CD14-positive monocyte (primary cell): ENCODE data around the gene KCNS1. TPM values are rescaled to one million over a fixed set of nuclear protein-coding genes. Genes with fewer than 3 reads are reported as not detected.

Experiments used
- DNase-seq, 3 donors: peaks; one replicate each; pipeline ENCODE4 v3.0.0-alpha.2; 2011 to 2022
- H2AFZ ChIP-seq: 2 replicates; pipeline ENCODE4 v1.6.0; 2012; ENCODE audit warnings: mild to moderate bottlenecking, low read depth, low read length, inconsistent platforms; ENCODE audit not compliant: insufficient read depth, poor library complexity, severe bottlenecking
- H3K27ac ChIP-seq, 2 donors: 1 replicate in 1 of 2; 2 replicates in 1 of 2; pipeline ENCODE4 v1.5.1; 2012 to 2013; ENCODE audit warnings: low read length in 2 of 2, control low read depth in 1 of 2, inconsistent platforms in 1 of 2, low read depth in 1 of 2, mild to moderate bottlenecking in 1 of 2
- H3K27me3 ChIP-seq, 2 donors: one replicate each; pipeline versions ENCODE4 v1.6.0 to v1.6.1; 2011 to 2013; ENCODE audit warnings: low read length in 2 of 2; ENCODE audit not compliant: control insufficient read depth in 2 of 2, insufficient read depth in 2 of 2
- H3K36me3 ChIP-seq, 2 donors: replicated peaks in 1 of 2; 1 replicate in 1 of 2; 2 replicates in 1 of 2; pipeline versions ENCODE4 v1.5.1 to v1.6.1; 2012 to 2013; ENCODE audit warnings: low read length in 2 of 2, control low read depth in 1 of 2, inconsistent platforms in 1 of 2, mild to moderate bottlenecking in 1 of 2; ENCODE audit not compliant: insufficient read depth in 2 of 2, control insufficient read depth in 1 of 2
- H3K4me1 ChIP-seq, 2 donors: 1 replicate in 1 of 2; 2 replicates in 1 of 2; pipeline versions ENCODE4 v1.5.1 to v1.6.1; 2012 to 2013; ENCODE audit warnings: low read length in 2 of 2, control low read depth in 1 of 2, inconsistent platforms in 1 of 2, mild to moderate bottlenecking in 1 of 2, moderate library complexity in 1 of 2; ENCODE audit not compliant: insufficient read depth in 2 of 2, control insufficient read depth in 1 of 2
- H3K4me2 ChIP-seq: replicated peaks from 2 replicates; pipeline ENCODE3; 2012; ENCODE audit warnings: low read length, moderate library complexity, mild to moderate bottlenecking; ENCODE audit not compliant: poor library complexity, severe bottlenecking; ENCODE audit errors: extremely low read depth
- H3K4me3 ChIP-seq, 3 experiments: fragments of 200-600 bp in 1 of 3; sonication (generic) in 1 of 3; replicated peaks in 1 of 3; 1 replicate in 2 of 3; 2 replicates in 1 of 3; pipeline ENCODE4 v1.5.1; 2011 to 2013; ENCODE audit warnings: low read length in 3 of 3, mild to moderate bottlenecking in 3 of 3, control low read depth in 2 of 3, low read depth in 2 of 3, inconsistent platforms in 1 of 3, moderate library complexity in 1 of 3
- H3K79me2 ChIP-seq: 2 replicates; pipeline ENCODE4 v1.6.0; 2012; ENCODE audit warnings: mild to moderate bottlenecking, control low read depth, inconsistent platforms, low read length, moderate library complexity; ENCODE audit not compliant: insufficient read depth
- H3K9ac ChIP-seq: 2 replicates; pipeline ENCODE4 v1.6.0; 2017; ENCODE audit warnings: low read length, mild to moderate bottlenecking; ENCODE audit not compliant: insufficient read depth, poor library complexity, severe bottlenecking
- H3K9me3 ChIP-seq, 2 donors: replicated peaks in 1 of 2; 1 replicate in 1 of 2; 2 replicates in 1 of 2; pipeline versions ENCODE4 v1.5.1 to v1.6.1; 2012 to 2013; ENCODE audit warnings: low read length in 2 of 2, control low read depth in 1 of 2; ENCODE audit not compliant: control insufficient read depth in 1 of 2, insufficient read depth in 1 of 2
- H4K20me1 ChIP-seq: 2 replicates; pipeline ENCODE4 v1.6.0; 2012; ENCODE audit warnings: mild to moderate bottlenecking, low read length, control low read depth, moderate library complexity; ENCODE audit not compliant: insufficient read depth
- H3K27ac Mint-ChIP-seq, 7 donors: one replicate each; pipeline ENCODE4 v1.8.0; 2020; ENCODE audit warnings: mild to moderate bottlenecking in 7 of 7, mixed read lengths in 7 of 7, moderate library complexity in 6 of 7, inconsistent platforms in 2 of 7
- H3K27me3 Mint-ChIP-seq, 3 donors: one replicate each; pipeline ENCODE4 v1.8.0; 2021 to 2022; ENCODE audit warnings: low read depth in 3 of 3, mild to moderate bottlenecking in 3 of 3, mixed read lengths in 3 of 3, moderate library complexity in 3 of 3, inconsistent platforms in 1 of 3
- H3K36me3 Mint-ChIP-seq, 2 donors: one replicate each; pipeline ENCODE4 v1.8.0; 2020; ENCODE audit warnings: mixed read lengths in 2 of 2, inconsistent platforms in 1 of 2, mild to moderate bottlenecking in 1 of 2
- H3K4me1 Mint-ChIP-seq: one replicate; pipeline ENCODE4 v1.8.0; 2020; ENCODE audit warnings: mild to moderate bottlenecking, mixed read lengths
- H3K4me3 Mint-ChIP-seq, 2 donors: one replicate each; pipeline ENCODE4 v1.8.0; 2020; ENCODE audit warnings: mild to moderate bottlenecking in 2 of 2, mixed read lengths in 2 of 2, moderate library complexity in 1 of 2
- H3K9me3 Mint-ChIP-seq, 7 donors: one replicate each; pipeline ENCODE4 v1.8.0; 2020 to 2022; ENCODE audit warnings: mixed read lengths in 7 of 7, mild to moderate bottlenecking in 6 of 7, moderate library complexity in 6 of 7, inconsistent platforms in 2 of 7
- WGBS: methylation state at CpG from one replicate; pipeline ENCODE4 v1.1.5; 2013; ENCODE audit warnings: missing lambda C conversion rate; ENCODE audit not compliant: insufficient coverage; 5-methylcytosine and 5-hydroxymethylcytosine counted together
- intact Hi-C, 2 donors: fragments of 100-400 bp; cut with micrococcal nuclease; formaldehyde crosslinking; loops; one replicate each; pipeline versions ENCODE4 v1.15.0 to v1.15.1; 2023
- polyA plus RNA-seq, 3 donors: library from polyadenylated mRNA; depleted of rRNA in 1 of 3; unstranded in 2 of 3; stranded (reverse) in 1 of 3; fragments of 300-500 nt in 2 of 3; fragments of >200 nt in 1 of 3; fragmentation: Illumina TruSeq in 2 of 3; gene quantifications; 1 replicate in 2 of 3; 2 replicates in 1 of 3; pipeline ENCODE4 v1.2.3, GENCODE V29; 2012 to 2021
- TF ChIP-seq, protein P1 (sequence below): fragments of 200-600 bp; IDR thresholded peaks from one replicate; pipeline ENCODE4 v1.8.0; 2022; ENCODE audit warnings: antibody characterized with exemption, mild to moderate bottlenecking

Gene KCNS1
- polyA plus RNA-seq, 3 donors: 0.23 TPM; not detected in 2

DNA sequence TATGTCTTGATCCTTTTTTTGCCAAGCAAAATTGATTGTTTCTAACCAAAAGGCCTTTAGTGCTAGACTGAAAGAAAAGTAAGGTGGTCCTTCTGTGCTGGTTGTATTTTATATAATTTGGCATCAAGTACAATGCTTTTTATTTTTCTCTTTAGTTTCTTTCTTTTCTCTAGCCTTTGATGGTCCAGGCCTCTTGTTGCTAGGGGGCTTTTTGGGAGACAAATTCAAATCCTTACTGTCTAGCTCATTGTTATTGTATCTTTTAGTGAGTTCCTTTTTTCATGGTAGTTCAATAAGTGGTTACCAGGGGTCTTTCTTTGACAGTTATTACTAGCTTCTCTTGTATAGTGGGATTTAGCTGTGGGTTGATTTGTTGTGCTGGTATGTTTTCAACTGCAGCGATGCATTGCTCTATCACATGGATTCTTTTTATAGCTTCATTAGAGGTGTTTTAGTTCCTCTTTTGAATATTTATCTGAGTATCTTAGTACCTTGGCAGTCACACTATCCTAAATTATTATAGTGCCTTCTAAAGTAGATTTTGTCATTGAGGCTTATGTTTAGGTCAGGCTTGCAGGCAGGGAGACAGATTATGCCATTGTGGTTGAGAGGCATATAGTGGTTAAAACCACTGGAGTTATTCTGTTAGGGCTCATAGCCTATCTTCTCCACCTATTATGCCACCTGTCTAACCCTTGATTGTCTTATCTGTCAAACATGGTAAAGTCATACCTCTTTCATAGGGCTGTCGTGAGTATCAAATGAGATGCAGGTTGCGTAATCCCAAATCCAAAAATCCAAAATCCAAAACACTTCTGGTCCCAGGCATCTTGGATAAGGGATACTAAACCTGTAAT is 49.5 kb downstream of the KCNS1 start:
- Histone ChIP-seq H3K27ac (no peak overlapping the region), H2AFZ (no peak overlapping the region), H3K4me1 (no peaks in the 10 kb centered on the region), H4K20me1 (peaks cover 100% of the 10 kb centered on the region), H3K4me2 (no peak overlapping the region), H3K36me3 (peaks cover 59 to 90% of the 10 kb centered on the region in 2 donors), H3K9ac (no peak overlapping the region), H3K9me3 (no peaks in the 10 kb centered on the region), H3K4me3 (no peak overlapping the region), H3K79me2 (peaks cover 70% of the 10 kb centered on the region), H3K27me3 (no peaks in the 10 kb centered on the region)
- WGBS: no CpG with 5 or more reads among the region's 3 CpGs
- Mint-ChIP-seq H3K4me1 (peaks cover 19% of the 10 kb centered on the region), H3K9me3 (no peaks in the 10 kb centered on the region), H3K36me3 (peaks cover 69 to 75% of the 10 kb centered on the region in 2 donors), H3K4me3 (no peak overlapping the region), H3K27me3 (no peaks in the 10 kb centered on the region), H3K27ac (peak overlapping the region in 2 of 7 donors; percentile 40 to 73)
- TF ChIP-seq, protein P1, sequence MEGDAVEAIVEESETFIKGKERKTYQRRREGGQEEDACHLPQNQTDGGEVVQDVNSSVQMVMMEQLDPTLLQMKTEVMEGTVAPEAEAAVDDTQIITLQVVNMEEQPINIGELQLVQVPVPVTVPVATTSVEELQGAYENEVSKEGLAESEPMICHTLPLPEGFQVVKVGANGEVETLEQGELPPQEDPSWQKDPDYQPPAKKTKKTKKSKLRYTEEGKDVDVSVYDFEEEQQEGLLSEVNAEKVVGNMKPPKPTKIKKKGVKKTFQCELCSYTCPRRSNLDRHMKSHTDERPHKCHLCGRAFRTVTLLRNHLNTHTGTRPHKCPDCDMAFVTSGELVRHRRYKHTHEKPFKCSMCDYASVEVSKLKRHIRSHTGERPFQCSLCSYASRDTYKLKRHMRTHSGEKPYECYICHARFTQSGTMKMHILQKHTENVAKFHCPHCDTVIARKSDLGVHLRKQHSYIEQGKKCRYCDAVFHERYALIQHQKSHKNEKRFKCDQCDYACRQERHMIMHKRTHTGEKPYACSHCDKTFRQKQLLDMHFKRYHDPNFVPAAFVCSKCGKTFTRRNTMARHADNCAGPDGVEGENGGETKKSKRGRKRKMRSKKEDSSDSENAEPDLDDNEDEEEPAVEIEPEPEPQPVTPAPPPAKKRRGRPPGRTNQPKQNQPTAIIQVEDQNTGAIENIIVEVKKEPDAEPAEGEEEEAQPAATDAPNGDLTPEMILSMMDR: no peak
- intact Hi-C loops: no loop called here
- DNase-seq: no peak

DNA sequence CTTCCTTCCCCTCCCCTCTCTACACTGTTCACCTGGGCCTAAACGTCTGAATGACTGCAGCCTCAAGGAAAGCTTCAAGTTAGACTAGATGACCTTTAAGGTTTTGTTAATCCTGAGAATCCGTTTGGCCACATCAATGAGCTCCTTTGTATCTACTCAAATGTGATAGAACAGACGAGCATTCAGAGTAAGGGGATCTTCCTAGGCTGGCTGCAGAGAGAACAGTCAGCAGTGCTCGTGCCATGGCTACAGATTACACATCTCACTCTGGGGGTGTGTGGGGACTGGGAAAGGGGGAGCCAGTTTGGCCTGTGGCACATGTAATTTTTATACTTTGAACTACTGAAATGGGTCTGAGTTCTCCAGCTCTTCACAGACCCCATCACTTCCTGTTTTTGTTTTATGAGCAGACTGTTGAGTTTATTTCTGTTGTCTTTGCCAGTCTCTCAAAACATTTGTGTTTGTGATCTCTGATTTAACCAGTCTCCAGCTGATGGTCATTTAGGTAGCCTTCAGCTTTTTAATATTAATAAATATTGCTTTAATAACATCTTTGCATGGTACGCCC is 50.9 kb downstream of the KCNS1 start:
- DNase-seq: no peak
- H3K9me3 Mint-ChIP-seq: no peaks in the 10 kb centered on the region
- no peak overlapping the region for H3K4me3 ChIP-seq
- H3K27me3 ChIP-seq: no peaks in the 10 kb centered on the region
- H3K4me3 Mint-ChIP-seq: no peak overlapping the region
- WGBS: 55% methylated on average over 4 of the region's 5 CpGs
- H3K9ac ChIP-seq: no peak overlapping the region
- peaks cover 62 to 69% of the 10 kb centered on the region in 2 donors for H3K36me3 Mint-ChIP-seq
- peak overlapping the region in 1 of 2 donors; percentile 50 for H3K27ac ChIP-seq
- H3K4me1 ChIP-seq: peaks cover 4% of the 10 kb centered on the region in 2 donors
- H3K36me3 ChIP-seq: peaks cover 62 to 89% of the 10 kb centered on the region in 2 donors
- peak overlapping the region; percentile 23 to 75 (median 67) for H3K27ac Mint-ChIP-seq
- H3K4me2 ChIP-seq: no peak overlapping the region
- no peaks in the 10 kb centered on the region for H3K9me3 ChIP-seq
- H3K4me1 Mint-ChIP-seq: peaks cover 23% of the 10 kb centered on the region
- no peak overlapping the region for H2AFZ ChIP-seq
- TF ChIP-seq, protein P1: no peak
- peaks cover 79% of the 10 kb centered on the region for H3K79me2 ChIP-seq
- intact Hi-C loops: loop anchor here in 1 of 2 donors (10.0 kb wide), 1 partner anchor 45 kb away; no protein-coding TSS in a partner anchor
- H4K20me1 ChIP-seq: peaks cover 100% of the 10 kb centered on the region
- H3K27me3 Mint-ChIP-seq: no peaks in the 10 kb centered on the region
